ENCODE data around the gene ABR.
A peak's percentile ranks its signal among the peaks of the same experiment; 100 is the strongest.
"Not testable (repeated sequence)": the region's sequence is repeated elsewhere in the genome, so short reads cannot be mapped to it uniquely, and the experiment has no call there.

ABR gene

DNA sequence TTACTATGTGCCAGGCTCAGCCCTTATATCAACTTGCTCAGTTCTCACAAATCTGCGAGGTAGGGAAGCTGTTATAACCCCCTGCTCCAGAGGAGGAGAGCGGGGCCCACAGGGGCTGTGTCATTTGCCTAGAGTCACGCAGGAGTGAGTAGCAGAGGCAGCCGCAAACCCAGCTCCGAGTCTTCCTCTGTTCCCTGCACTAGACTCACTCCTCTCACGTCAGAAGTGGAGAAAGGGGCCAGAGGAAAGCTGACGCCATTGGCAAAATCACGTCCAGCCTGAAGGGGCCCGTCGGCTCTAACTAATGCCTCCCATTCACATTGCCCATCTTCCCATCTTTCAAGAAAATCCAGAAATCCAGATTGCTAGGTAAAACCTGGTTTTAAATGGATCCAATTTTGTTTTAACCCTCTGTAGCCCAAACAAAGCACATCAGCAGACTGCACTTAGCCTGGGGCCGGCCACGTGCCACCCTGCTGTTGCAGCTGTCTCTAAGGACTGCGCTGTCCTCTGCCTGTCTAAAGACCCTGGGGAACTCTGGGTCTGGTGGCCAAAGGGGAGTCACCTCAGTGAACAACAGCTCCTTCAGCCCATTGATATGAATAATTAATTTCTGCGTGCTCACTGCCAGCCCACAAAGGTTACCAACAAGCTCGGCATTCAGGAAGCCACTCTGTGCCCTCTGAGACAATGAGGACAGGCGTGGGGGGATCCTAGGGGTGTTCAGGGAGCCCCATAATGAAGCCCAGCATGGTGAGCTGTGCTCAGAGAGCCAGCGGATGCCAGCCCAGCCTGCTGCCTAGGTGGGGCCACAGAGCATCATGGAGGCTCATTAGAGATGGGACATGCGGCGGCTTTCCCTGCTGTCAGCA, 36.7 kb upstream of the ABR start:
- Mint-ChIP-seq H3K27ac (ENCODE audit: low read depth) (no peak overlapping the region), H3K4me3 (no peak overlapping the region), H3K9me3 (no peaks in the 10 kb centered on the region), H3K4me1 (peaks cover 5% of the 10 kb centered on the region), H3K27me3 (peaks cover 9% of the 10 kb centered on the region), H3K36me3 (ENCODE audit: insufficient read depth) (peaks cover 1% of the 10 kb centered on the region)
- ATAC-seq (replicated peaks; ENCODE audit: extremely low read depth, poor library complexity, severe bottlenecking) (no peak), DNase-seq (ENCODE audit: low spot score in 2 of 2) (no peak)

DNA sequence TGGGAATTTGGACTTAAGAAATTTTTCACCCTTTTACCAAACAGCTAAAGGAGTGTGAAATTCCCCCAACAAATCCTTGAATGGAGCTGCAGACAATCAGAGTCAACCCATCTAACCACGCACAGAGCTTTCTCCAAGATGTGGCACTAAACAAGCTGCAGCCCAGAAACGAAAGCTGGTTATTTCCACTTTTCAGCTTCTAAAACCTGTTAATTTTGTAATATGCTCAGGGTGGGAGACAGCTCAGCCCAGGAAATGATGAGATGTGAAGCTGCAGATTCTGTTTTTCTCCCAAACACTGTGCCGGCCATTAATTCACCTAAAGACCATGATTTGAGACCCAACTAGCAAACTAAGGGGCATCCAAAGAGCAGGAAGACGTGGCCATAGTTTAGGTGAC, 33.2 kb upstream of the ABR start:
- Mint-ChIP-seq H3K27me3 (peaks cover 9% of the 10 kb centered on the region), H3K4me3 (no peak overlapping the region), H3K36me3 (ENCODE audit: insufficient read depth) (no peaks in the 10 kb centered on the region), H3K27ac (ENCODE audit: low read depth) (no peak overlapping the region), H3K9me3 (no peaks in the 10 kb centered on the region), H3K4me1 (peaks cover 5% of the 10 kb centered on the region)
- no peak for ATAC-seq (replicated peaks; ENCODE audit: extremely low read depth, poor library complexity, severe bottlenecking)
- DNase-seq (ENCODE audit: low spot score in 2 of 2): no peak

DNA sequence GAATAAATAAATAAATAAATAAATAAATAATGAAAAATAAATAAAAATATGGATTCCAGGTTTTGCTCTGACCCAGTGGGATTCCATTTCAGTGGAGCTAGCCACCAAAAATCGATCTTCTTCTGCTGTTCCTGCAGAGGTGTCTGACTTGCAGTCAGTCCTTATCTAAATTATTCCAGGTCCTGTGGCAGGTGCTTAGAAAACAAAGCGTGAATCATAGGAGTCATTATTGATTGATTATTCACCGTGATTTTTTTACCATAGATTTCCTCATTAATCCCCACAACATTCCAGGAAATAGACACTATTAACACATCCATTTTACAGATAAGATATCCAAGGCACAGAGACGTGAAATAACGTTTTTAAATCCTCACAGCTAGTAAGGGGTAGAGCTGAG, 31.5 kb upstream of the ABR start:
- Mint-ChIP-seq H3K4me3 (no peak overlapping the region), H3K27me3 (no peaks in the 10 kb centered on the region), H3K9me3 (no peaks in the 10 kb centered on the region), H3K4me1 (peaks cover 5% of the 10 kb centered on the region), H3K27ac (ENCODE audit: low read depth) (no peak overlapping the region), H3K36me3 (ENCODE audit: insufficient read depth) (no peaks in the 10 kb centered on the region)
- ATAC-seq (replicated peaks; ENCODE audit: extremely low read depth, poor library complexity, severe bottlenecking) (no peak), DNase-seq (ENCODE audit: low spot score in 2 of 2) (no peak)

DNA sequence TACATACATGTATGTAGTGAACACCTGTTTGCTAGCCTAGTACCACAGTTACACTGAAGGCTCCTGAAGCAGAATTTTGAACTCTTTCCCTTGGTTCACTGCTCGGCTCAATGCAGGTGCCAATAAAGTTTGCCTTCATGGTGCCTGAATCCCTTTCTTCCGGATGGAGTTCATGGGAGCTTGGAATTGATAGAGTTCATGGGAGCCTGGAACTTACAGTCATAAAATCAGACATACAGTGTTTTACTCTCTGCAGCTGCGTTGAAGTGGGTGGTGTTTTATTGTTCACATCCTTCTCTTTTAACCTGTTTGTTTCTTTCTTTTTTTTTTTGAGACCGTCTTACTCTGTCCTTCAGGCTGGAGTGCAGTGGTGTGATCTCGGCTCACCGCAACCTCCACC, 29.2 kb upstream of the ABR start:
- Mint-ChIP-seq H3K9me3 (no peaks in the 10 kb centered on the region), H3K4me1 (peaks cover 5% of the 10 kb centered on the region), H3K4me3 (no peak overlapping the region), H3K27me3 (no peaks in the 10 kb centered on the region), H3K36me3 (ENCODE audit: insufficient read depth) (peaks cover 2% of the 10 kb centered on the region), H3K27ac (ENCODE audit: low read depth) (no peak overlapping the region)
- no peak for DNase-seq (ENCODE audit: low spot score in 2 of 2)
- no peak for ATAC-seq (replicated peaks; ENCODE audit: extremely low read depth, poor library complexity, severe bottlenecking)

- ATAC-seq (replicated peaks; ENCODE audit: extremely low read depth, poor library complexity, severe bottlenecking) (no peak), DNase-seq (ENCODE audit: low spot score in 2 of 2) (no peak)
- H3K27ac Mint-ChIP-seq (ENCODE audit: low read depth): no peak overlapping the region
- peaks cover 14% of the 10 kb centered on the region for H3K4me1 Mint-ChIP-seq
- H3K27me3 Mint-ChIP-seq: no peaks in the 10 kb centered on the region
- H3K9me3 Mint-ChIP-seq: no peaks in the 10 kb centered on the region
- H3K4me3 Mint-ChIP-seq: no peak overlapping the region
- H3K36me3 Mint-ChIP-seq (ENCODE audit: insufficient read depth): peaks cover 3% of the 10 kb centered on the region
These were observed 26.4 kb upstream of the ABR start for GRCh38 chr17:1206026-1206777.

DNA sequence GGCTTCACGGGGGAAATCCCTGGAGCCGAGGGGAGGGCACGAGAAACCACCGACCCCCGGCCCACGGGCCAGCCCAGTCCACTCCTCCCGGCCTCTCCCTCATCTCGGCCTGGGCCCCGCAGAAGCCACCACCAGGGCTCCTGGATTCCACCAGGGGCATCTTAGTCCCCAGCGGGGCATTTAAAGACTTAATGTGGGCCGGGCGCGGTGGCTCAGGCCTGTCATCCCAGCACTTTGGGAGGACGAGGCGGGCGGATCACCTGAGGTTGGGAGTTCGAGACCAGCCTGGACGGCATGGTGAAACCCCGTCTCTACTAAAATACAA, 24.1 kb upstream of the ABR start:
- Mint-ChIP-seq H3K4me3 (peak overlapping the region; percentile 32), H3K27ac (ENCODE audit: low read depth) (no peak overlapping the region), H3K9me3 (no peaks in the 10 kb centered on the region), H3K27me3 (no peaks in the 10 kb centered on the region), H3K4me1 (peaks cover 28% of the 10 kb centered on the region), H3K36me3 (ENCODE audit: insufficient read depth) (peaks cover 5% of the 10 kb centered on the region)
- ATAC-seq (replicated peaks; ENCODE audit: extremely low read depth, poor library complexity, severe bottlenecking): no peak
- DNase-seq (ENCODE audit: low spot score in 2 of 2): no peak

DNA sequence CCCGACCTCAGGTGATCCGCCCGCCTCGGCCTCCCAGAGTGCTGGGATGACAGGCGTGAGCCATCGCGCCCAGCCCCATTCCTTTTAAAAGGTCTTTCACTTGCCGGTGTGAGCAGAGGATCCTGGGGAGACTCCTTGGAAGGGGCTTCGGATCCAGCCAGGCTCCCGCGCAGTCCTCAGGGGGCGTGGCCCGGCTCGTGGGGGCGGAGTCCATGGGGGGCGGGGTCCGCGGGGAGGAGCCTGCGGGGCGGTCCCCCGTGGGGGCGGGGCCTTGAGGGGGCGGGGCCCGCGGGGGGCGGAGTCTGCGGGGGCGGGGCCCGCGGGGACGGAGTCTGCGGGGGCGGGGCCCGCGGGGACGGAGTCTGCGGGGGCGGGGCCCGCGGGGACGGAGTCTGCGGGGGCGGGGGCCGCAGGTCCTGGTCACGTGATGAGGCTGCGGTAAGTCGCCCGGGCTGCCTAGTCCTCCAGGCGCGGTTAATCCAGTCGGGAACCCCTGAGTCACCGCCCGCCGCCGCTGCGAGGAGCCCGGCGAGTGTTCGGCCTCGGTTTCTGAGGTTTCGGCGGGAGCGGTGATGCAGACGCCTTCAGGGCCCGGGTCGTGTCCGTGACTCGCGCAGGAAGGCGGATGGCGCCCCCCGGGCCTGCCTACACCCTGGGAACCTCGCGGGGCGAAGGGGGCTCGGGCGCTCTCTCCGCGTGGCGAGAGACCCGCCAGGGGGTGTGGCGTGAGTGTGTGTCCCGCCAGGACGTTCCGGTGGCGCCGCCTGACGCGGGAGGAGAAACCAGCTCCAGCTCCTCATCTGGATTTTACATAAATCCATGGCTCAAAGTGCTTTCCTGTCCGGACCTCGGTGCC, 23.6 kb upstream of the ABR start:
- DNase-seq (ENCODE audit: low spot score in 2 of 2) (peak in 1 of 2 donors; percentile 41), ATAC-seq (replicated peaks; ENCODE audit: extremely low read depth, poor library complexity, severe bottlenecking) (no peak)
- Mint-ChIP-seq H3K27me3 (no peaks in the 10 kb centered on the region), H3K4me1 (peaks cover 30% of the 10 kb centered on the region), H3K4me3 (no peak overlapping the region), H3K27ac (ENCODE audit: low read depth) (no peak overlapping the region), H3K9me3 (no peaks in the 10 kb centered on the region), H3K36me3 (ENCODE audit: insufficient read depth) (peaks cover 5% of the 10 kb centered on the region)

- peak overlapping the region; percentile 33 for H3K4me3 Mint-ChIP-seq
- H3K27me3 Mint-ChIP-seq: no peaks in the 10 kb centered on the region
- ATAC-seq (replicated peaks; ENCODE audit: extremely low read depth, poor library complexity, severe bottlenecking) (no peak), DNase-seq (ENCODE audit: low spot score in 2 of 2) (no peak)
- peak overlapping the region; percentile 87 for H3K27ac Mint-ChIP-seq (ENCODE audit: low read depth)
- H3K4me1 Mint-ChIP-seq: peaks cover 41% of the 10 kb centered on the region
- H3K9me3 Mint-ChIP-seq: no peaks in the 10 kb centered on the region
- H3K36me3 Mint-ChIP-seq (ENCODE audit: insufficient read depth): peaks cover 8% of the 10 kb centered on the region
These were observed 22.5 kb upstream of the ABR start for GRCh38 chr17:1202291-1202690.

- ATAC-seq (replicated peaks; ENCODE audit: extremely low read depth, poor library complexity, severe bottlenecking) (peak; percentile 73), DNase-seq (ENCODE audit: low spot score in 2 of 2) (peak; percentile 45 to 66)
- no peaks in the 10 kb centered on the region for H3K9me3 Mint-ChIP-seq
- peaks cover 8% of the 10 kb centered on the region for H3K36me3 Mint-ChIP-seq (ENCODE audit: insufficient read depth)
- H3K27ac Mint-ChIP-seq (ENCODE audit: low read depth): peak overlapping the region; percentile 87
- H3K4me1 Mint-ChIP-seq: peaks cover 43% of the 10 kb centered on the region
- H3K27me3 Mint-ChIP-seq: no peaks in the 10 kb centered on the region
- H3K4me3 Mint-ChIP-seq: peak overlapping the region; percentile 66
These were observed 21.4 kb upstream of the ABR start for GRCh38 chr17:1201132-1201702.

DNA sequence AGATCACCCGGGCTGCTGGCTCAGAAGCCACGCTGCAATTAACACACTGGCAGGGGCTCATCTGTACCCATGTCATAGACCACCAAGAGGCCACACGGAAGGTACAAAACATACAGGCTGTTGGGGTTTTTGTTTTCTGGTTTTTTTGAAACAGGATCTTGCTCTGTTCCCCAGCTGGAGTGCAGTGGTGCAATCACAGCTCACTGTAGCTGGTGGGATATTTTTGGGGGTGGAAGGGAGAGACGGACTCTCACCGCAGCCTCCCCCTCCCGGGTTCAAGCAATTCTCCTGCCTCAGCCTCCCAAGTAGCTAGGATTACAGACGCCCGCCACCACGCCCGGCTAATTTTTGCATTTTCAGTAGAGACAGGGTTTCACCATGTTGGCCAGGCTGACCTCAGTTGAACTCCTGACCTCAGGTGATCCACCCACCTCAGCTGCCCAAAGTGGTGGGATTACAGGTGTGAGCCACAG, 19.5 kb upstream of the ABR start:
- peaks cover 43% of the 10 kb centered on the region for H3K4me1 Mint-ChIP-seq

GRCh38 chr17:1197781-1198490, 18.2 kb upstream of the ABR start:
- peak overlapping the region; percentile 55 for H3K4me3 Mint-ChIP-seq
- no peaks in the 10 kb centered on the region for H3K27me3 Mint-ChIP-seq
- no peaks in the 10 kb centered on the region for H3K9me3 Mint-ChIP-seq
- ATAC-seq (replicated peaks; ENCODE audit: extremely low read depth, poor library complexity, severe bottlenecking) (peak; percentile 73), DNase-seq (ENCODE audit: low spot score in 2 of 2) (peak; percentile 65 to 77)
- peaks cover 48% of the 10 kb centered on the region for H3K4me1 Mint-ChIP-seq
- peak overlapping the region; percentile 49 for H3K27ac Mint-ChIP-seq (ENCODE audit: low read depth)
- peaks cover 6% of the 10 kb centered on the region for H3K36me3 Mint-ChIP-seq (ENCODE audit: insufficient read depth)

More for the DNA sequence above, 19.5 kb upstream of the ABR start:
- not testable (repeated sequence) for H3K27me3 Mint-ChIP-seq; ATAC-seq (replicated peaks; ENCODE audit: extremely low read depth, poor library complexity, severe bottlenecking); H3K27ac Mint-ChIP-seq (ENCODE audit: low read depth); H3K4me3 Mint-ChIP-seq; DNase-seq (ENCODE audit: low spot score in 2 of 2); H3K9me3 Mint-ChIP-seq; H3K36me3 Mint-ChIP-seq (ENCODE audit: insufficient read depth)
